ENCODE results near the gene NDUFC2. TPM values are rescaled to one million over a fixed set of nuclear protein-coding genes. Genes with fewer than 3 reads are reported as not detected.

NDUFC2 gene
- total RNA-seq, 1 experiment from 2014 or later, result 425 TPM

GRCh38 chr11:78081583-78081982 lies 1.9 kb upstream of the NDUFC2 start:
- no peaks in the 10 kb centered on the region for H3K9me3 ChIP-seq (ENCODE audit: low read depth, low read length, poor library complexity, severe bottlenecking)
- H3K27ac ChIP-seq (ENCODE audit: low read depth, low read length, poor library complexity, severe bottlenecking), result no peak overlapping the region
- POLR2A ChIA-PET (ENCODE audit: low non-redundant PET), result no interaction called here
- BruUV-seq (replicated peaks), result no TSS peak
- no peaks in the 10 kb centered on the region for H3K36me3 ChIP-seq (ENCODE audit: insufficient read depth, low read length, poor library complexity, severe bottlenecking)
- TF ChIP-seq EZH2 (IDR thresholded peaks at IDR 0.05; ENCODE audit: borderline replicate concordance, low read depth, low read length, poor library complexity, severe bottlenecking), result no peak
- no peak for TF ChIP-seq CTCF (conservative IDR thresholded peaks at IDR 0.05; ENCODE audit: low read depth, low read length)
- H3K4me1 ChIP-seq (ENCODE audit: insufficient read depth, low read length, poor library complexity, severe bottlenecking), result no peaks in the 10 kb centered on the region
- CTCF ChIA-PET, result no interaction called here
- no peak for DNase-seq (ENCODE audit: low spot score)
- intact Hi-C loops (cut with micrococcal nuclease; ENCODE audit: unreplicated experiment), result no loop called here
- no peak overlapping the region for H3K4me3 ChIP-seq (ENCODE audit: low read depth, low read length, poor library complexity, severe bottlenecking)
- H3K27me3 ChIP-seq (replicated peaks; ENCODE audit: insufficient read depth, low read depth, low read length, poor library complexity), result no peaks in the 10 kb centered on the region

GRCh38 chr11:78080818-78081495 lies 1.3 kb upstream of the NDUFC2 start:
- BruUV-seq (replicated peaks), result no TSS peak
- no peak for TF ChIP-seq CTCF (conservative IDR thresholded peaks at IDR 0.05; ENCODE audit: low read depth, low read length)
- TF ChIP-seq EZH2 (IDR thresholded peaks at IDR 0.05; ENCODE audit: borderline replicate concordance, low read depth, low read length, poor library complexity, severe bottlenecking), result no peak
- CTCF ChIA-PET, result no interaction called here

GRCh38 chr11:78080084-78080817 lies 589 bp upstream of the NDUFC2 start:
- no peak for TF ChIP-seq CTCF (conservative IDR thresholded peaks at IDR 0.05; ENCODE audit: low read depth, low read length)
- no peak for TF ChIP-seq EZH2 (IDR thresholded peaks at IDR 0.05; ENCODE audit: borderline replicate concordance, low read depth, low read length, poor library complexity, severe bottlenecking)
- Histone ChIP-seq H3K27ac (ENCODE audit: low read depth, low read length, poor library complexity, severe bottlenecking) (peak overlapping the region; percentile 88), H3K4me1 (ENCODE audit: insufficient read depth, low read length, poor library complexity, severe bottlenecking) (no peaks in the 10 kb centered on the region), H3K27me3 (replicated peaks; ENCODE audit: insufficient read depth, low read depth, low read length, poor library complexity) (no peaks in the 10 kb centered on the region), H3K9me3 (ENCODE audit: low read depth, low read length, poor library complexity, severe bottlenecking) (no peaks in the 10 kb centered on the region), H3K4me3 (ENCODE audit: low read depth, low read length, poor library complexity, severe bottlenecking) (peak overlapping the region; percentile 81), H3K36me3 (ENCODE audit: insufficient read depth, low read length, poor library complexity, severe bottlenecking) (no peaks in the 10 kb centered on the region)
- ChIA-PET POLR2A (ENCODE audit: low non-redundant PET) (no interaction called here), CTCF (no interaction called here)
- intact Hi-C loops (cut with micrococcal nuclease; ENCODE audit: unreplicated experiment), result no loop called here
- DNase-seq (ENCODE audit: low spot score), result no peak
- BruUV-seq (replicated peaks), result TSS peak; percentile 96

More at GRCh38 chr11:78080818-78081495, 1.3 kb upstream of the NDUFC2 start:
- no peak overlapping the region for H3K4me3 ChIP-seq (ENCODE audit: low read depth, low read length, poor library complexity, severe bottlenecking)
- intact Hi-C loops (cut with micrococcal nuclease; ENCODE audit: unreplicated experiment), result no loop called here
- H3K27ac ChIP-seq (ENCODE audit: low read depth, low read length, poor library complexity, severe bottlenecking), result no peak overlapping the region
- no peaks in the 10 kb centered on the region for H3K27me3 ChIP-seq (replicated peaks; ENCODE audit: insufficient read depth, low read depth, low read length, poor library complexity)
- POLR2A ChIA-PET (ENCODE audit: low non-redundant PET), result no interaction called here
- H3K9me3 ChIP-seq (ENCODE audit: low read depth, low read length, poor library complexity, severe bottlenecking), result no peaks in the 10 kb centered on the region
- no peaks in the 10 kb centered on the region for H3K4me1 ChIP-seq (ENCODE audit: insufficient read depth, low read length, poor library complexity, severe bottlenecking)
- no peaks in the 10 kb centered on the region for H3K36me3 ChIP-seq (ENCODE audit: insufficient read depth, low read length, poor library complexity, severe bottlenecking)
- DNase-seq (ENCODE audit: low spot score), result no peak

Measured in A673 (cell line).